Measurements from ENCODE around the gene OR2D2. TPM values are rescaled to one million over a fixed set of nuclear protein-coding genes. Genes with fewer than 3 reads are reported as not detected.
"Not testable (repeated sequence)": the region's sequence is repeated elsewhere in the genome, so short reads cannot be mapped to it uniquely, and the experiment has no call there.

The OR2D2 gene
- total RNA-seq, 1 experiment from 2014 or later: not detected

DNA sequence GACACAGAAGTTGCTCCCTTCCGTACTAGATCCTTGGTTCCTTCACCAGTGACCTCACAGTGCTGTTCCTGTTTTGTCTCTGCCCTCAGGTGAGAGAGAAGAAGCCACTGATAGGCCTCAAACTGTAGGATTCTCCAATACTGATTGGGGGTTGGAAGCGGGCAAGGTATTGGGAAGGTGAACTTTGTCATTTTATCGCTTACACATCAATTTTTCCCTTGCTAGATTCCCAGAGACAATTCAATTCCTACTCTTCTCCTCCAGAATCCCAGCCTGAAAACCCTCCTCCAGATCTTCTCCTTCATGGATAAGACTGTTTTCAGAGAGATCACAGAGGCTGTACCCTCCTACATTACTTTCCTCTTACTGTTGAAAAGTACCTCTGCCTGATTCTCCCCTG, 19.1 kb upstream of the OR2D2 start:
- intact Hi-C loops (cut with micrococcal nuclease; ENCODE audit: unreplicated experiment): no loop called here
- no peaks in the 10 kb centered on the region for H3K4me1 Mint-ChIP-seq (ENCODE audit: low read depth, unreplicated experiment)
- no peaks in the 10 kb centered on the region for H3K9me3 Mint-ChIP-seq (ENCODE audit: low read depth, unreplicated experiment)
- peaks cover 12% of the 10 kb centered on the region for H3K27me3 Mint-ChIP-seq (ENCODE audit: unreplicated experiment)
- no peak overlapping the region for H3K27ac Mint-ChIP-seq (ENCODE audit: unreplicated experiment)
- no peak for DNase-seq
- no TSS peak for BruUV-seq (replicated peaks)
- CTCF ChIA-PET: no interaction called here
- TF ChIP-seq, protein P1, sequence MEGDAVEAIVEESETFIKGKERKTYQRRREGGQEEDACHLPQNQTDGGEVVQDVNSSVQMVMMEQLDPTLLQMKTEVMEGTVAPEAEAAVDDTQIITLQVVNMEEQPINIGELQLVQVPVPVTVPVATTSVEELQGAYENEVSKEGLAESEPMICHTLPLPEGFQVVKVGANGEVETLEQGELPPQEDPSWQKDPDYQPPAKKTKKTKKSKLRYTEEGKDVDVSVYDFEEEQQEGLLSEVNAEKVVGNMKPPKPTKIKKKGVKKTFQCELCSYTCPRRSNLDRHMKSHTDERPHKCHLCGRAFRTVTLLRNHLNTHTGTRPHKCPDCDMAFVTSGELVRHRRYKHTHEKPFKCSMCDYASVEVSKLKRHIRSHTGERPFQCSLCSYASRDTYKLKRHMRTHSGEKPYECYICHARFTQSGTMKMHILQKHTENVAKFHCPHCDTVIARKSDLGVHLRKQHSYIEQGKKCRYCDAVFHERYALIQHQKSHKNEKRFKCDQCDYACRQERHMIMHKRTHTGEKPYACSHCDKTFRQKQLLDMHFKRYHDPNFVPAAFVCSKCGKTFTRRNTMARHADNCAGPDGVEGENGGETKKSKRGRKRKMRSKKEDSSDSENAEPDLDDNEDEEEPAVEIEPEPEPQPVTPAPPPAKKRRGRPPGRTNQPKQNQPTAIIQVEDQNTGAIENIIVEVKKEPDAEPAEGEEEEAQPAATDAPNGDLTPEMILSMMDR (IDR thresholded peaks at IDR 0.05; ENCODE audit: unreplicated experiment): no peak
- no peak overlapping the region for H3K4me3 Mint-ChIP-seq (ENCODE audit: low read depth, unreplicated experiment)
- no peaks in the 10 kb centered on the region for H3K36me3 Mint-ChIP-seq (ENCODE audit: insufficient read depth, unreplicated experiment)

DNA sequence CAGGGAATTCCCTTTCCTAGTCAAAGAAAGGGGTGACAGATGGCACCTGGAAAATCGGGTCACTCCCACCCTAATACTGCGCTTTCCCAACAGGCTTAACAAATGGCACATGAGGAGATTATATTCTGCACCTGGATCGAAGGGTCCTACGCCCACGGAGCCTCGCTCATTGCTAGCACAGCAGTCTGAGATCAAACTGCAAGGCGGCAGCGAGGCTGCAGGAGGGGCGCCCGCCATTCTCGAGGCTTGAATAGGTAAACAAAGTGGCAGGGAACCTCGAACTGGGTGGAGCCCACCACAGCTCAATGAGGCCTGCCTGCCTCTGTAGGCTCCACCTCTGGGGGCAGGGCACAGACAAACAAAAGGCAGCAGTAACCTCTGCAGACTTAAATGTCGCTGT, 12.5 kb upstream of the OR2D2 start:
- peaks cover 12% of the 10 kb centered on the region for H3K27me3 Mint-ChIP-seq (ENCODE audit: unreplicated experiment)
- BruUV-seq (replicated peaks); DNase-seq; H3K4me3 Mint-ChIP-seq (ENCODE audit: low read depth, unreplicated experiment); H3K9me3 Mint-ChIP-seq (ENCODE audit: low read depth, unreplicated experiment); H3K4me1 Mint-ChIP-seq (ENCODE audit: low read depth, unreplicated experiment); CTCF ChIA-PET; H3K36me3 Mint-ChIP-seq (ENCODE audit: insufficient read depth, unreplicated experiment); intact Hi-C loops (cut with micrococcal nuclease; ENCODE audit: unreplicated experiment); H3K27ac Mint-ChIP-seq (ENCODE audit: unreplicated experiment): not testable (repeated sequence)

DNA sequence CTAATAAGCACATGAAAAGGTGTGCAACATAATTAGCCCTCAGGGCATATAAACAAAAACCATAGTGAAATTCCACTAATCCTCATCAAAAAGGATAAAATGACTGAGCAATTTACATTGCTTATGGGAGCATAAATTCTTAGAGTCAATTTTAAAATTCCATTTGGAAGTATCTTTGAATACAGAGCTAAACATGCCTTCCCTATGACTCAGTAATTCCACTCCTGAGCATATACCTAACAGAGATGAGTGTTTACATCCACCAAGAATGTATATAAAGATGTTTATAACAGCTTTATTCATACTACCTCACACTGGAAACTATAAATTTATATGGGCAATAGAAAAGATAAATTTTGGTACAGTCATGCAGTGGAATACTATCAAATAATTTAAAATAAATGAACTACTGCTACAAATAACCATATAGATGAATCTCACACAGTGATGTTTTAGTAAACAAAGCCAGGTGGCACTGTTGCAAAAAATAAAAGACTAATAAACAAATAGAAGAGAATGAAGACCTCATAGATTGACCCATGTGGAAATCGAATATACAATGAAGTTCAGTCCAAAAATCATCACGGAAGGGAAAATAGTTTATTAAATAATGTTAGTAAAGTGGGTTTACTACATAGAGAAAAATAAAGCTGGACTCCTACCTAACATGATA, 8.2 kb upstream of the OR2D2 start:
- CTCF ChIA-PET: no interaction called here
- no peak for DNase-seq
- TF ChIP-seq, protein P1 (IDR thresholded peaks at IDR 0.05; ENCODE audit: unreplicated experiment): no peak
- no peaks in the 10 kb centered on the region for H3K9me3 Mint-ChIP-seq (ENCODE audit: low read depth, unreplicated experiment)
- BruUV-seq (replicated peaks): no TSS peak
- H3K27ac Mint-ChIP-seq (ENCODE audit: unreplicated experiment): no peak overlapping the region
- no peak overlapping the region for H3K4me3 Mint-ChIP-seq (ENCODE audit: low read depth, unreplicated experiment)
- H3K4me1 Mint-ChIP-seq (ENCODE audit: low read depth, unreplicated experiment): no peaks in the 10 kb centered on the region
- H3K27me3 Mint-ChIP-seq (ENCODE audit: unreplicated experiment): peaks cover 23% of the 10 kb centered on the region
- H3K36me3 Mint-ChIP-seq (ENCODE audit: insufficient read depth, unreplicated experiment): no peaks in the 10 kb centered on the region
- intact Hi-C loops (cut with micrococcal nuclease; ENCODE audit: unreplicated experiment): no loop called here

DNA sequence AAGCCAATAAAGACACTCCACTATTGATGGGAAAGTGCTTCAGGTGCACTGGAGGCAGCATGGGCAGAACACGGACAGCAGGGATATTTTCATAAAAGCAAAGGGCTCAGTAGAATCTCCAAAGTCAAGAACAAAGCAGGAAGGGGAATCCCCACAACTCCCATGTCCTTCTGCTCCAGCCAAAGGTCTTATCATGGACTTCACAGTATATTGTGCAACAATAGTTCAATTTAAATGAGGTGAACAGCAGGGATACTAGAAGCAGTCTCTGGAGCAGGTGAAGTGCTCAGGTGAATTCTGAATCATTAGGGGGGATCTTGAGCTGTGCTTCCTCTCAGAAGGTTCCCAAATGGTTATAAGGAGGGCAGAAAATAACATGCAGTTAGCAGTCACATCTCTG, 6.6 kb upstream of the OR2D2 start:
- BruUV-seq (replicated peaks): no TSS peak

DNA sequence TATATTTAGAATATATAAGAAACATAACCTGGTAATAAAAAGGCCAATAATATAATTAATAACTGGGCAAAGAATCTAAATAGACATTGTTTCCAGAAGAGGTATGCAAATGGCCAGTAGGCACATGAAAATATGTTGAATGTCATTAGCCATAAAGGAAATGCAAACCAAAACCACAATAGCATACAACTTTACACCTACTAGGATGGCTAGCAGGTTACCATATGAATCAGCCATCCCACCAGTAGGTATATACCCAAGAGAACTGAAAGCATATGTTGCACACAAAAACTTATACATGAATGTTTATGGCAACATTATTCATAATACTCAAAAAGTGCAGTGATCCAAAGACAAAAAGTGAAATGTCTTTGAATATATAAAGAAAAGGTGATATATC, 2.7 kb upstream of the OR2D2 start:
- no peaks in the 10 kb centered on the region for H3K36me3 Mint-ChIP-seq (ENCODE audit: insufficient read depth, unreplicated experiment)
- H3K4me3 Mint-ChIP-seq (ENCODE audit: low read depth, unreplicated experiment): no peak overlapping the region
- DNase-seq: no peak
- H3K9me3 Mint-ChIP-seq (ENCODE audit: low read depth, unreplicated experiment): no peaks in the 10 kb centered on the region
- H3K4me1 Mint-ChIP-seq (ENCODE audit: low read depth, unreplicated experiment): no peaks in the 10 kb centered on the region
- CTCF ChIA-PET: no interaction called here
- H3K27me3 Mint-ChIP-seq (ENCODE audit: unreplicated experiment): peaks cover 37% of the 10 kb centered on the region
- BruUV-seq (replicated peaks): no TSS peak
- TF ChIP-seq, protein P1 (IDR thresholded peaks at IDR 0.05; ENCODE audit: unreplicated experiment): no peak
- intact Hi-C loops (cut with micrococcal nuclease; ENCODE audit: unreplicated experiment): no loop called here
- no peak overlapping the region for H3K27ac Mint-ChIP-seq (ENCODE audit: unreplicated experiment)

More for the DNA sequence above, 6.6 kb upstream of the OR2D2 start:
- intact Hi-C loops (cut with micrococcal nuclease; ENCODE audit: unreplicated experiment): no loop called here
- no peak for DNase-seq
- H3K27me3 Mint-ChIP-seq (ENCODE audit: unreplicated experiment): peaks cover 23% of the 10 kb centered on the region
- no peaks in the 10 kb centered on the region for H3K36me3 Mint-ChIP-seq (ENCODE audit: insufficient read depth, unreplicated experiment)
- H3K27ac Mint-ChIP-seq (ENCODE audit: unreplicated experiment): no peak overlapping the region
- no peaks in the 10 kb centered on the region for H3K9me3 Mint-ChIP-seq (ENCODE audit: low read depth, unreplicated experiment)
- CTCF ChIA-PET: no interaction called here
- no peak overlapping the region for H3K4me3 Mint-ChIP-seq (ENCODE audit: low read depth, unreplicated experiment)
- no peaks in the 10 kb centered on the region for H3K4me1 Mint-ChIP-seq (ENCODE audit: low read depth, unreplicated experiment)
- TF ChIP-seq, protein P1 (IDR thresholded peaks at IDR 0.05; ENCODE audit: unreplicated experiment): no peak

All from Calu3 (cell line).